ENCODE measurements around the gene ITFG2. TPM values are rescaled to one million over a fixed set of nuclear protein-coding genes. Genes with fewer than 3 reads are reported as not detected.
"Not testable (repeated sequence)": the region's sequence is repeated elsewhere in the genome, so short reads cannot be mapped to it uniquely, and the experiment has no call there.

Gene ITFG2
- total RNA-seq, 2 experiments from 2014 or later = 25.4 to 25.8 TPM

- CTCF ChIA-PET = interaction anchor here (1.1 to 2.7 kb wide), 3 partner anchors 10 to 170 kb away, joined by 3 to 13 read pairs (median 4); no protein-coding TSS in a partner anchor
- H3K36me3 Mint-ChIP-seq (ENCODE audit: low read depth) = peaks cover 63% of the 10 kb centered on the region
- H3K4me1 Mint-ChIP-seq (ENCODE audit: low read depth) = peaks cover 10% of the 10 kb centered on the region
- ATAC-seq (no peak), DNase-seq (no peak)
- POLR2A ChIA-PET = interaction anchor here (0.7 to 1.5 kb wide), 3 partner anchors 9 to 42 kb away, joined by 3 to 10 read pairs (median 5); partner anchors contain the start of genes FOXM1 and RHNO1
- no peaks in the 10 kb centered on the region for H3K9me3 Mint-ChIP-seq
- intact Hi-C loops (cut with micrococcal nuclease) = no loop called here
- H3K4me3 Mint-ChIP-seq = no peak overlapping the region
- no peak overlapping the region for H3K27ac Mint-ChIP-seq
- H3K27me3 Mint-ChIP-seq = no peaks in the 10 kb centered on the region
- TF ChIP-seq CTCF (IDR thresholded peaks at IDR 0.05) = no peak
These were observed 51.7 kb downstream of the ITFG2 start for GRCh38 chr12:2864198-2864597.

DNA sequence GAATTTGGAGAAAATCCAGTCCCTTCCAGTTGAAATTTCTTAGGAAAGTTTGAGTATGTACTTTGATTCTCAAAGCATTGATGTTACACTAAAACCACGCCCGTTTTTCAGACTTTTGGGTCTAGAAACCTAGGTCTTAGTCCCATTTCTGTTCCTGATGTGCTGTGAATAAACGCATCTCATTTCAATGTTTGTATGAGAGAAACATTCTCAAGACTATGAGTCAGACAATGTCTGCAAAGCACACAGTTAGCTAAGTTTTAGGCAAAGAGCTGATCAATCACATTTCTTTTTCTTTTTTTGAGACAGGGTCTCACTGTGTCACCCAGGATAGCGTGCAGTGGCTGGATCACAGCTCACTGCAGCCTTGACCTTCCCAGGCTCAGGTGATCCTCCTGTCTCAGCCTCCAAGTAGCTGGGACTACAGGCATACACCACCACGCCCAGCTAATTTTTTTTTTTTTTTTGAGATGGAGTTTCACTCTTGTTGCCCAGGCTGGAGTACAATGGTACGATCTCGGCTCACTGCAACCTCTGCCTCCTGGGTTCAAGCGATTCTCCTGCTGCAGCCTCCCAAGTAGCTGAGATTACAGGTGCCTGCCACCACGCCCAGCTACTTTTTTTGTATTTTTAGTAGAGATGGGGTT is 56.6 kb downstream of the ITFG2 start:
- ATAC-seq; DNase-seq; CTCF ChIA-PET; H3K27ac Mint-ChIP-seq; H3K9me3 Mint-ChIP-seq; intact Hi-C loops (cut with micrococcal nuclease); H3K4me1 Mint-ChIP-seq (ENCODE audit: low read depth); H3K27me3 Mint-ChIP-seq; H3K4me3 Mint-ChIP-seq: not testable (repeated sequence)
- peaks cover 61% of the 10 kb centered on the region for H3K36me3 Mint-ChIP-seq (ENCODE audit: low read depth)
- POLR2A ChIA-PET = interaction anchor here (1.8 kb wide), 1 partner anchor 8 kb away, joined by 5 read pairs; the partner anchor contains the start of genes FOXM1 and RHNO1

Other genes starting within 250 kb of the ITFG2 start
- gene FKBP4, start 17.7 kb upstream of the ITFG2 start, total RNA-seq = 100 to 1,000 TPM; 206 to 219 TPM
- gene NRIP2, start 22.4 kb downstream of the ITFG2 start, total RNA-seq = not detected
- under 1 TPM; 0.29 to 0.36 TPM for gene TEX52, start 44.4 kb downstream of the ITFG2 start, total RNA-seq
- gene FOXM1, start 64.5 kb downstream of the ITFG2 start, total RNA-seq = 10 to 100 TPM; 64.4 to 64.8 TPM
- 10 to 100 TPM; 56.9 to 62.9 TPM for gene RHNO1, start 64.6 kb downstream of the ITFG2 start, total RNA-seq
- gene TULP3, start 78.2 kb downstream of the ITFG2 start, total RNA-seq = 1 to 10 TPM; 5.6 to 6.0 TPM
- 1 to 10 TPM; 4.5 to 4.6 TPM for gene TEAD4, start 146.7 kb downstream of the ITFG2 start, total RNA-seq